Measurements from ENCODE around the gene CNKSR2.
A peak's percentile ranks its signal among the peaks of the same experiment; 100 is the strongest.

The CNKSR2 gene

DNA sequence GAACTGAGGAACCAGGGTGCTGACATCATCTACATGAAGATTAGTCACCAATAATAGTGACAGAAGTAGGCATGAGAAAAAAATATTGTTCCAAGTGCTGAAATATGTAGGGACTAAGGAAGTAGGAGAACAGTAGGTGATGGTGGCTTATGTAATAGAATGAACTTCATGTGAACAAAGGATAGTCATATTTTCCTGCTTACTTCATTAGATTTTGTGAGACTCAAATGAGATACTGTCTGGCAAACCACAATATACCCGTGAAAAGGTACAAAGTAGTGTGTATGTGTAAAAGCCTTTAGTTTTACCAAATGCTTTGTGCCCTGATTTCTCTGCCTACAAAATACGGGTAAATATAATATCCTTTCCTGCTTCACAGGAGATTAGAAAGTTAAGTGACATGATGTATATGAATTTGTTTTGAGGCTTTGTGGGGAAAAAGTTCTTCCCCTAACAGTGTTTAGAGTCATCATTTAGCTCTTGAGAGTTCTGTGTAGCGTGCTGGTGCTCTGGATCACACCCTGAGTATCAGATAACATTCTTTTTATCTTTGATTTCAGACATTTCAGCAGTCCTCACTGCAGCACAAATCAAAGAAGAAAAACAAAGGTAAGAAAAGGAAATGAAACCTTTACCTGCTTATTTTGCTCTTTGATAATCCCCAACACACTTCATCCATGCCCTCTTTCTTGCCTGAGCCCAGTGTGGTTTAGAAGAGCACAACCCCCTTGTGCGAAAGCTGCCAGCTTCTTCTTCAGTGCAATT lies 216.0 kb downstream of the CNKSR2 start:
- peaks cover 14% of the 10 kb centered on the region for H3K36me3 Mint-ChIP-seq
- ATAC-seq (ENCODE audit: low read depth) (no peak), DNase-seq (ENCODE audit: low spot score in 2 of 2) (no peak)
- H3K4me1 Mint-ChIP-seq = no peaks in the 10 kb centered on the region
- H3K27ac Mint-ChIP-seq = peak overlapping the region; percentile 3
- peaks cover 4% of the 10 kb centered on the region for H3K9me3 Mint-ChIP-seq
- no peaks in the 10 kb centered on the region for H3K27me3 Mint-ChIP-seq
- H3K4me3 Mint-ChIP-seq = no peak overlapping the region

GRCh38 chrX:21606002-21606401 lies 231.8 kb downstream of the CNKSR2 start:
- DNase-seq (ENCODE audit: low spot score in 2 of 2) (no peak), ATAC-seq (ENCODE audit: low read depth) (no peak)
- no peak overlapping the region for H3K4me3 Mint-ChIP-seq
- no peak overlapping the region for H3K27ac Mint-ChIP-seq
- no peaks in the 10 kb centered on the region for H3K27me3 Mint-ChIP-seq
- peaks cover 9% of the 10 kb centered on the region for H3K36me3 Mint-ChIP-seq
- no peaks in the 10 kb centered on the region for H3K9me3 Mint-ChIP-seq
- H3K4me1 Mint-ChIP-seq = no peaks in the 10 kb centered on the region

- no peaks in the 10 kb centered on the region for H3K9me3 Mint-ChIP-seq
- H3K4me1 Mint-ChIP-seq = no peaks in the 10 kb centered on the region
- DNase-seq (ENCODE audit: low spot score in 2 of 2) (no peak), ATAC-seq (ENCODE audit: low read depth) (no peak)
- no peaks in the 10 kb centered on the region for H3K27me3 Mint-ChIP-seq
- peaks cover 9% of the 10 kb centered on the region for H3K36me3 Mint-ChIP-seq
- no peak overlapping the region for H3K27ac Mint-ChIP-seq
- no peak overlapping the region for H3K4me3 Mint-ChIP-seq
Measured at GRCh38 chrX:21610168-21610567, 235.9 kb downstream of the CNKSR2 start.

DNA sequence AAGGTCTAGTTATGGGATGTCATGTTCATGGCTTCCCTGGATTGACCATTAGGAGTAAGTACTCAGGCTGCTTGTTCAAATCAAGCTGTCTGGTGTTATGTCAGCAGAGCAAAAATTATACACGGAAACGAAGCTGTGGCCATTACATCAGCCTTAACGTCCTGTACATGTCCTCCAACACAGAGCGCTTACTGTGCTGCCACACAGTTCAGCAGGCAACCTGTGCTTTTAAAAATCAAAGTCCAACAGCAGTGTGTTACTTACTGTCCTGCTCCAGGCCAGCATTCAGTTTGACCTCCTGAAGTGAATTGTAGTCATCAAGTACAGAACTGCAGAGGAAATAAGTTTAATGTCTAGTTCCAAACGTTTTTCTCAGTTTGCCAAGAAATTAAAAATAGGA lies 237.9 kb downstream of the CNKSR2 start:
- Mint-ChIP-seq H3K27ac (no peak overlapping the region), H3K9me3 (no peaks in the 10 kb centered on the region), H3K4me3 (no peak overlapping the region), H3K4me1 (peaks cover 2% of the 10 kb centered on the region), H3K27me3 (no peaks in the 10 kb centered on the region), H3K36me3 (peaks cover 4% of the 10 kb centered on the region)
- DNase-seq (ENCODE audit: low spot score in 2 of 2) (no peak), ATAC-seq (ENCODE audit: low read depth) (no peak)

- peaks cover 2% of the 10 kb centered on the region for H3K4me1 Mint-ChIP-seq
- no peak overlapping the region for H3K4me3 Mint-ChIP-seq
- DNase-seq (ENCODE audit: low spot score in 2 of 2) (no peak), ATAC-seq (ENCODE audit: low read depth) (no peak)
- no peak overlapping the region for H3K27ac Mint-ChIP-seq
- H3K36me3 Mint-ChIP-seq = peaks cover 1% of the 10 kb centered on the region
- no peaks in the 10 kb centered on the region for H3K9me3 Mint-ChIP-seq
- no peaks in the 10 kb centered on the region for H3K27me3 Mint-ChIP-seq
Measured at GRCh38 chrX:21616386-21616785, 242.2 kb downstream of the CNKSR2 start.

DNA sequence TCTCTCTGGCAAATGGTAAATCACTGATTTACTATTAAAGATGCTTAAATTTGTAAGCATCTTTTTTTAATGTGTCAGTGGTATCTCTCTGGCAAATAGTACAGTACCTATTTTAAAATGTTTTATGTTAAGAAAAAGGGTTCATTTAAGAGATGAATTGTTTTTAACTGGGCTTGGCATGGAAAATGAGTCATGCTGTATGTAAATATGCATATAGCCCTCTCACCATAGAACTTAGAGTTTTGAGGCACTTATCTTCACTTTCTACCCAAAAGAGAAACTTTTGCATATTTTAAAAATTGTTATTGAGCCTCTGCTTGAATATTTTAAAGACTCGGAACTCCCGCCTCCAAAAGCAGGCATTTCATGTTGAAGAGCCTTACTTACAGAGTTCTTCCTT lies 246.0 kb downstream of the CNKSR2 start:
- no peak for ATAC-seq (ENCODE audit: low read depth)
- Mint-ChIP-seq H3K9me3 (no peaks in the 10 kb centered on the region), H3K27ac (no peak overlapping the region), H3K27me3 (no peaks in the 10 kb centered on the region), H3K36me3 (peaks cover 1% of the 10 kb centered on the region), H3K4me3 (no peak overlapping the region), H3K4me1 (peaks cover 2% of the 10 kb centered on the region)
- DNase-seq (ENCODE audit: low spot score in 2 of 2) = no peak

DNA sequence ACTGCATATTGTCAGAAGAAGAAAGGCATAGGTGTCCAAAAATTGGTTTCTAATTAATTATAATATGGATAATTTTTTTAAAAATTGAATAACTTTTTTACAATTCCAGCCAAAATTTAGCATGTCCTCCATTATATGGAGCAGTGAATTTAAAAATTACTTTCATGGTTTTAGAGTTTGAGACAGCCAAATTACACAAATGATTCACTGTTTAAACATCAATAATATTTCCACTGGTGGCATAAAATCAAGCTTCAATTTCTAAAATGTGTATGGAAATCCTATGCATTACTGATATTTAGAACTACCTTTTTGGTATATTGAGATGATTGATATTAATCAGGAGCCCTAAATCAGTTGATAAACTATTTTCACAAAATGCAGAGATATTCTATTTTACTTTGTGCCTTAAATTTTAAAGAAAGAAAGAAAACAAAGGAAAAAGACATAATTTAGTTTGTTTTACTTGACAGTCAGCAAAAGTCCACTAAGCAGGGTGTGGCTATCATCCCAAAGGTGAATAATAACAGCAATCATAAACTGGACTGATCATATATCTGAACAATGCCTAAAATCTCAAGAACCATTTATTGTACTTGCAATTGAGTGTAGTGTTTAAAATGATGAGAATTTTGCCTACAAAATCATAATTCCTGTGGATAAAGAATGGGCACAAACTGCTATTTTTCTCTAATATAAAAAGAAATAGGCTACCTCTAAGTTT lies 249.7 kb downstream of the CNKSR2 start:
- no peak for ATAC-seq (ENCODE audit: low read depth)
- Mint-ChIP-seq H3K4me1 (peaks cover 1% of the 10 kb centered on the region), H3K36me3 (peaks cover 12% of the 10 kb centered on the region), H3K9me3 (peaks cover 3% of the 10 kb centered on the region), H3K4me3 (no peak overlapping the region), H3K27me3 (no peaks in the 10 kb centered on the region), H3K27ac (no peak overlapping the region)
- DNase-seq (ENCODE audit: low spot score in 2 of 2) = no peak

GRCh38 chrX:21632027-21632426 lies 257.8 kb downstream of the CNKSR2 start:
- Mint-ChIP-seq H3K27me3 (no peaks in the 10 kb centered on the region), H3K9me3 (no peaks in the 10 kb centered on the region), H3K27ac (no peak overlapping the region), H3K36me3 (peaks cover 7% of the 10 kb centered on the region), H3K4me3 (no peak overlapping the region), H3K4me1 (peaks cover 3% of the 10 kb centered on the region)
- DNase-seq (ENCODE audit: low spot score in 2 of 2) (no peak), ATAC-seq (ENCODE audit: low read depth) (no peak)

DNA sequence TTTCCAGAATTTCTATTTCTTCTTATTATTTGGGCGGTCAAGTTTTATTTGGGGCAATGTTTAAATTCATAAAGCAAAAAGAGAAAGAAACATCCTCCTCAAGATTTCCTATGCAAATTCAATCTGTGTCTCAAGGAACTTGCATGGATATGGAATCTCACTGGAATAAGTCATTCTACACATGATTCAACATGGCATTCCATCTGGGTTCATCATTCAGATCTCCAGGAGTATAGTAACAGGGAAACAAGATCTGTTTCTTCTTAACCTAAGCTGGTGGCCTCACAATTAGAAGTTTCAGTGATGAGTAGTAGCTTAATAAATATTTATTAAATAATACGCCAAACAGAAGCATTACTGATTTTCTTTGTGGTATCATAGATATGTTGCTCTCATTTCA lies 264.1 kb downstream of the CNKSR2 start:
- H3K27me3 Mint-ChIP-seq = no peaks in the 10 kb centered on the region
- DNase-seq (ENCODE audit: low spot score in 2 of 2) = no peak
- H3K4me1 Mint-ChIP-seq = no peaks in the 10 kb centered on the region
- no peak overlapping the region for H3K27ac Mint-ChIP-seq
- H3K4me3 Mint-ChIP-seq = no peak overlapping the region
- peaks cover 2% of the 10 kb centered on the region for H3K36me3 Mint-ChIP-seq
- no peaks in the 10 kb centered on the region for H3K9me3 Mint-ChIP-seq
- ATAC-seq (ENCODE audit: low read depth) = no peak

DNA sequence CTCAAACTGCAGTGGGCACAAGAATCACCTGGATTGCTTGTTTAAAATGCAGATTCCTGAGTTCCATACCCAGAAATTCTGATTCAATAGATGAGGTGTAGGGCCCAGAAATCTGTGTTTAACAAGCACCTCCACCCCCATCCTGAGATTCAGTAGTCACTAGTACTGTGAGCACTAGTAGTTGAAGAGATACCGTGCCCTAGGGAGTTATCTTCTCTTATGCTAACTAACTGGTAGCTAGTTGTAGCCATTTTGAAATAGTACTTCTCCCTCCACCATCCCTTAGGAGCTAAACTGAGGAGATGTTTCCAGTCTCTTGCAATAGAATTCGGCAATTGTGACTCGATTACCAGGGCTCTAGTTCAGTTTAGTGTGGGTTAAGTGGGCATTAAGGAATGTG lies 265.6 kb downstream of the CNKSR2 start:
- Mint-ChIP-seq H3K27ac (no peak overlapping the region), H3K9me3 (no peaks in the 10 kb centered on the region), H3K27me3 (no peaks in the 10 kb centered on the region), H3K4me3 (no peak overlapping the region), H3K4me1 (peaks cover 2% of the 10 kb centered on the region), H3K36me3 (peaks cover 2% of the 10 kb centered on the region)
- no peak for DNase-seq (ENCODE audit: low spot score in 2 of 2)
- no peak for ATAC-seq (ENCODE audit: low read depth)

DNA sequence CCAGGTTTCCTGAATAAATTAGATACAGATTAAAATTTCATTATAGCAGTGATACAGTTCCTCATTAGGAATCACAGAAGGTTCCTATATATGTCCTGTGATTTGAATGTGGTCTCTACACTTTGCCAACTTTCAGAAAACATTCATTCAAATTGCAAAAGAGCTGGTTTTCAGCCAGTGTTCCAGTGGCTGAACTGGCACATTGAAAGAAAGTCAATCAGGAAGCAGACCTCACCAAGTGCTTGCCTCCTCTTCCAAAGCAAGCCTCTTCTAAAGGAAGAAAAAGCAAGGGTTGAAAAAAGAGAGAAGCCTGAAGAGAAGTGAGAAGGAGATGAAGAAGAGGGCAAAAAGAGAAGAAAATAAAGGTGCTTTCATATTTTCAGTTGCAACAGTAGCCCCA lies 271.2 kb downstream of the CNKSR2 start:
- H3K27ac Mint-ChIP-seq = peak overlapping the region; percentile 35
- peaks cover 2% of the 10 kb centered on the region for H3K4me1 Mint-ChIP-seq
- peaks cover 2% of the 10 kb centered on the region for H3K9me3 Mint-ChIP-seq
- peaks cover 9% of the 10 kb centered on the region for H3K36me3 Mint-ChIP-seq
- DNase-seq (ENCODE audit: low spot score in 2 of 2) (no peak), ATAC-seq (ENCODE audit: low read depth) (no peak)
- H3K4me3 Mint-ChIP-seq = no peak overlapping the region
- H3K27me3 Mint-ChIP-seq = no peaks in the 10 kb centered on the region

GRCh38 chrX:21645886-21646285 lies 271.7 kb downstream of the CNKSR2 start:
- ATAC-seq (ENCODE audit: low read depth) = no peak
- no peaks in the 10 kb centered on the region for H3K27me3 Mint-ChIP-seq

DNA sequence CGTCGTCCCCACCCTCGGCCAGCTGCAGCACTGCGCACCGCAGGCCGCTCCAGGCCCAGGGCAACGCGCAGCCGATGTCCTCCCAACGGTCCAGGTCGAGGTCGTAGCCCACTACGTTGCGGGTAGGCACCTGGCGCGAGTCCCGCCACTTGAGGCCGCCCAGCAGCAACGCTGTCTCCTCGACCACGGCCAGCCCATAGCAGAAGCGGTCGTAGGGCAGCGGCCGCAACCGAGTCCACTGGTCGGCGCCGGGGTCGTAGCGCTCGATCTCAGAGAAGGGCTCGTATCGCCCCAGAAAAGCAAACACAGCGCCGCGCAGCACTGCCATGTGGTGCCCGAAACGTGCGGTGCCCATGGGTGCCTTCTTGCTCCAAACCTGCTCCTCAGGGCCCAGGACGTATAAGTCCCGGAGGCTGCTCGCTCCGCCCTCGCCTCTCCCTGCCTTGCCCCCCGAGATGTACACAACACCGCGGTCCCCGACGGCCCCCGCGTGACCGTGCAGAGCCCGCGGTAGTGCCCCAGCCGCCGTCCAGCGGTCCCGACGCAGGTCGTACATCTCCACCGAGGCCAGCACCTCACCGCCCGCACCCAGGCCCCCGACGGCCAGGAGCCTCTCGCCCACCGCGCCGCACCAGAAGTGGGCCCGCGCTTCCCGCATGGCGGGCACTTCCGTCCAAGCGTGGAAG lies 281.8 kb downstream of the CNKSR2 start:
- Mint-ChIP-seq H3K4me1 (peaks cover 2% of the 10 kb centered on the region), H3K27ac (peak overlapping the region; percentile 53), H3K36me3 (no peaks in the 10 kb centered on the region), H3K4me3 (peak overlapping the region; percentile 64), H3K27me3 (peaks cover 2% of the 10 kb centered on the region), H3K9me3 (no peaks in the 10 kb centered on the region)
- ATAC-seq (ENCODE audit: low read depth) = peak; percentile 37
- no peak for DNase-seq (ENCODE audit: low spot score in 2 of 2)

More at GRCh38 chrX:21645886-21646285, 271.7 kb downstream of the CNKSR2 start:
- Mint-ChIP-seq H3K36me3 (peaks cover 7% of the 10 kb centered on the region), H3K4me1 (peaks cover 2% of the 10 kb centered on the region), H3K27ac (no peak overlapping the region), H3K9me3 (peaks cover 2% of the 10 kb centered on the region), H3K4me3 (no peak overlapping the region)
- DNase-seq (ENCODE audit: low spot score in 2 of 2) = no peak

DNA sequence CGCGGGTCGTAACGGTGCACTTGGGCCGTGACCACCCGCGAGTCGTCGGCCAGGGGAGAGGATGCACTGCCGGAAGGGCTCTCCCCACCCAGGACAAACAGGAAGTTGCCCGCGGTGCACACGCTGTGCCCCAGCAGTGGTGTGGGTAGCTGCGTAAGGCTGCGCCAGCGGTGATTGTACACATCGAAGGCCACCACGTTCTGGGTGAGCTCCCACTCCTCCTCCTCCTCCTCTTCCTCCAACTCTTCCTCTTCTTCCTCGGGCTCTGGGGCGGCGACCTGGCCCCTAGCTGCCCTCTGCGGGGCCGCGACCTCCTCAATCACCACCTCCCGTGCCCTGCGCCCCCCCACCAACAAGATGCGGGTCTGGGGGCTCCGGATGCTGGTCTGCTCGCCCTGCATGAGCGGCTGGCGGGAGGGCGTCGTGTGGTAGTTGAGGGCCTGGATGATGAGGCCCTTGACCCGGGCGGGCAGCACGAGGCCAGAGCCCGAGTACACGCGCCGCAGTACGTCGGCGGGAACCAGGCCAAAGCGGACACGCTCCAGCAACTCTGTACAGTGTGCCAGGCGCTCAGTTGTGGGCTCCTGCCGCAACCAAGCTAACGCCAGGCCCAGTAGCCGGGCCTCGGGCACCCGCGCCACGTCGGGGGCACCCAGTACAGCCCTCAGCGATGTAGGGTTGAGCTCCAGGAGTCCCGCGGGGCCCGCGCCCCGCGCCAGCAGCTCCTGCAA lies 282.5 kb downstream of the CNKSR2 start:
- H3K27ac Mint-ChIP-seq = no peak overlapping the region
- H3K9me3 Mint-ChIP-seq = no peaks in the 10 kb centered on the region
- peaks cover 2% of the 10 kb centered on the region for H3K27me3 Mint-ChIP-seq
- H3K36me3 Mint-ChIP-seq = no peaks in the 10 kb centered on the region
- DNase-seq (ENCODE audit: low spot score in 2 of 2) (no peak), ATAC-seq (ENCODE audit: low read depth) (peak; percentile 47)
- peaks cover 2% of the 10 kb centered on the region for H3K4me1 Mint-ChIP-seq
- H3K4me3 Mint-ChIP-seq = peak overlapping the region; percentile 64

Measured in memory B cell (primary cell).